Measurements from ENCODE around the gene SLIT3.

The SLIT3 gene

GRCh38 chr5:168985454-168985853 is 315.5 kb downstream of the SLIT3 start:
- no peak for DNase-seq

- DNase-seq = no peak
Observed at GRCh38 chr5:168984135-168984675, 316.7 kb downstream of the SLIT3 start.

GRCh38 chr5:168979135-168979534 is 321.8 kb downstream of the SLIT3 start:
- no peak for DNase-seq

- DNase-seq = no peak
Observed at GRCh38 chr5:168978500-168978899, 322.4 kb downstream of the SLIT3 start.

- no peak for DNase-seq
Observed at GRCh38 chr5:168978015-168978414, 322.9 kb downstream of the SLIT3 start.

GRCh38 chr5:168976311-168976970 is 324.5 kb downstream of the SLIT3 start:
- no peak for DNase-seq

- no peak for DNase-seq
Observed at GRCh38 chr5:168975331-168975730, 325.6 kb downstream of the SLIT3 start.

- no peak for DNase-seq
Observed at GRCh38 chr5:168974082-168974481, 326.9 kb downstream of the SLIT3 start.

GRCh38 chr5:168972731-168973130 is 328.2 kb downstream of the SLIT3 start:
- DNase-seq = no peak

GRCh38 chr5:168971100-168971499 is 329.8 kb downstream of the SLIT3 start:
- DNase-seq = no peak

- no peak for DNase-seq
Observed at GRCh38 chr5:168969326-168969886, 331.5 kb downstream of the SLIT3 start.

GRCh38 chr5:168967882-168968620 is 332.9 kb downstream of the SLIT3 start:
- no peak for DNase-seq

- no peak for DNase-seq
Observed at GRCh38 chr5:168965638-168966037, 335.3 kb downstream of the SLIT3 start.

- no peak for DNase-seq
Observed at GRCh38 chr5:168964182-168964581, 336.8 kb downstream of the SLIT3 start.

- DNase-seq = no peak
Observed at GRCh38 chr5:168962306-168962705, 338.6 kb downstream of the SLIT3 start.

- no peak for DNase-seq
Observed at GRCh38 chr5:168961681-168962080, 339.3 kb downstream of the SLIT3 start.

GRCh38 chr5:168960497-168960896 is 340.4 kb downstream of the SLIT3 start:
- no peak for DNase-seq

GRCh38 chr5:168953351-168953750 is 347.6 kb downstream of the SLIT3 start:
- no peak for DNase-seq

GRCh38 chr5:168952196-168952595 is 348.7 kb downstream of the SLIT3 start:
- no peak for DNase-seq

- no peak for DNase-seq
Observed at GRCh38 chr5:168951769-168952168, 349.2 kb downstream of the SLIT3 start.

GRCh38 chr5:168951356-168951755 is 349.6 kb downstream of the SLIT3 start:
- no peak for DNase-seq

GRCh38 chr5:168950241-168950951 is 350.5 kb downstream of the SLIT3 start:
- no peak for DNase-seq

- DNase-seq = no peak
Observed at GRCh38 chr5:168948746-168949145, 352.2 kb downstream of the SLIT3 start.

All from right hindlimb (tissue), 1 donor.